PC-9 (cell line): ENCODE measurements around the gene FAM171A1.

Experiments used
- CTCF ChIP-seq: fragments of 200-600 bp; sonication (generic); conservative IDR thresholded peaks from 2 replicates; pipeline ENCODE4 v1.6.1; 2017; ENCODE audit warnings: mixed run types, antibody characterized with exemption, mild to moderate bottlenecking, moderate library complexity
- EZH2 ChIP-seq: fragments of 200-600 bp; sonication (generic); IDR thresholded peaks from 2 replicates; pipeline ENCODE4 v1.8.0; 2017; ENCODE audit warnings: antibody characterized with exemption, low read depth

GRCh38 chr10:15267496-15267895 is 103.6 kb downstream of the FAM171A1 start:
- TF ChIP-seq CTCF, result no peak
- no peak for TF ChIP-seq EZH2
